K562 (cell line): Measurements from ENCODE around the gene OR2L5. TPM values are rescaled to one million over a fixed set of nuclear protein-coding genes. Genes with fewer than 3 reads are reported as not detected.
A peak's percentile ranks its signal among the peaks of the same experiment; 100 is the strongest.

ENCODE experiments used
- ATAC-seq: fragments of 200-7000 bp; cut with Tn5 transposase; 3 replicates; pipeline ENCODE4 v1.9.1; 2020; ENCODE audit warnings: moderate library complexity
- Bru-seq: library from RNA; stranded (reverse); fragments of 400-500 nt; gene quantifications from one replicate; lab custom pipeline; 2021; lab: Mats Ljungman, UMichigan
- BruChase-seq, 2 experiments: library from RNA; stranded (reverse); fragments of 400-500 nt; gene quantifications; one replicate each; lab custom pipeline; 2021; lab: Mats Ljungman, UMichigan
- BruUV-seq: library from RNA; stranded (reverse); fragments of 400-500 nt; replicated peaks from 2 replicates; lab custom pipeline; 2021; lab: Mats Ljungman, UMichigan
- CTCF ChIA-PET: fragments of 300-600 bp; formaldehyde crosslinking; extraction: SDS; loops from one replicate; lab custom pipeline; 2021; ENCODE audit warnings: low intra/inter-chr PET ratio; lab: Yijun Ruan, JAX
- POLR2A ChIA-PET: fragments of 300-600, 350-650 bp; sonication (Branson Sonifier 250); formaldehyde crosslinking; extraction: SDS; loops from one replicate; lab custom pipeline; 2021; ENCODE audit warnings: antibody characterized with exemption, inconsistent platforms; lab: Yijun Ruan, JAX
- DNase-seq, 4 experiments: peaks; one replicate each; pipeline versions ENCODE4 v3.0.0 to v3.0.0-alpha.2; 2011 to 2018; ENCODE audit warnings: low spot score in 3 of 4, mixed read lengths in 3 of 4; ENCODE audit errors: extremely low read depth in 1 of 4
- FAIRE-seq: peaks from 2 replicates; lab custom pipeline; 2011; peaks lifted over from hg19 to GRCh38; lab: Jason Lieb, UNC
- H2AFZ ChIP-seq: 2 replicates; pipeline ENCODE4 v1.6.0; 2011; ENCODE audit warnings: low read depth, low read length, control low read depth, inconsistent platforms
- H3K27ac ChIP-seq: fragments of 200-600 bp; 3 replicates; pipeline ENCODE4 v1.8.0; 2011; ENCODE audit warnings: low read depth, mild to moderate bottlenecking, control low read depth, inconsistent platforms, low read length, moderate library complexity, mixed read lengths; ENCODE audit errors: extremely low read depth
- H3K27me3 ChIP-seq, 2 experiments: fragments of 300-600 bp in 1 of 2; 2 replicates in 1 of 2; 3 replicates in 1 of 2; pipeline versions ENCODE4 v1.6.0 to v1.8.0; 2011; ENCODE audit warnings: inconsistent platforms in 2 of 2, low read length in 2 of 2, mild to moderate bottlenecking in 1 of 2, mixed read lengths in 1 of 2, moderate library complexity in 1 of 2; ENCODE audit not compliant: control insufficient read depth in 2 of 2, insufficient read depth in 2 of 2
- H3K36me3 ChIP-seq: fragments of 300-600 bp; 3 replicates; pipeline ENCODE4 v1.8.0; 2011; ENCODE audit warnings: mild to moderate bottlenecking, low read length, inconsistent platforms; ENCODE audit not compliant: control insufficient read depth, insufficient read depth
- H3K4me1 ChIP-seq, 2 experiments: fragments of 200-600 bp in 1 of 2; replicated peaks in 1 of 2; 2 replicates in 1 of 2; 3 replicates in 1 of 2; pipeline versions ENCODE4 v1.5.1 to v1.8.0; 2011; ENCODE audit warnings: inconsistent platforms in 2 of 2, low read length in 2 of 2, mild to moderate bottlenecking in 1 of 2, mixed read lengths in 1 of 2, moderate library complexity in 1 of 2; ENCODE audit not compliant: control insufficient read depth in 2 of 2, insufficient read depth in 2 of 2
- H3K4me2 ChIP-seq: 2 replicates; pipeline ENCODE4 v1.6.1; 2011; ENCODE audit warnings: low read length, control low read depth, inconsistent platforms, mixed read lengths; ENCODE audit not compliant: insufficient read depth
- H3K4me3 ChIP-seq: fragments of 200-600 bp; sonication (generic), shearing (Covaris generic); 2 replicates; pipeline ENCODE4 v1.5.1; 2016; ENCODE audit warnings: control low read depth, inconsistent platforms
- H3K79me2 ChIP-seq: fragments of 200-600 bp; 3 replicates; pipeline ENCODE4 v1.8.0; 2011; ENCODE audit warnings: low read length, inconsistent platforms; ENCODE audit not compliant: control insufficient read depth, insufficient read depth
- H3K9ac ChIP-seq, 2 experiments: 2 replicates each; pipeline versions ENCODE4 v1.6.0 to v1.6.1; 2011; ENCODE audit warnings: low read depth in 2 of 2, low read length in 2 of 2, control low read depth in 1 of 2, inconsistent platforms in 1 of 2, mild to moderate bottlenecking in 1 of 2, mixed read lengths in 1 of 2; ENCODE audit not compliant: insufficient read depth in 1 of 2
- H3K9me1 ChIP-seq: one replicate; pipeline ENCODE4 v1.6.0; 2011; ENCODE audit warnings: inconsistent platforms, mild to moderate bottlenecking, low read length, moderate library complexity; ENCODE audit not compliant: control insufficient read depth, insufficient read depth
- H3K9me3 ChIP-seq: replicated peaks from 2 replicates; pipeline ENCODE4 v1.5.1; 2011; ENCODE audit warnings: low read depth, low read length, inconsistent platforms; ENCODE audit not compliant: control insufficient read depth, insufficient read depth
- H4K20me1 ChIP-seq: replicated peaks from 2 replicates; pipeline ENCODE4 v1.6.1; 2011; ENCODE audit warnings: low read length, inconsistent platforms, mixed read lengths; ENCODE audit not compliant: control insufficient read depth, insufficient read depth
- CBX8 ChIP-seq: fragments of 200-600 bp; sonication (generic); IDR thresholded peaks from 2 replicates; pipeline ENCODE4 v1.6.1; 2012; ENCODE audit warnings: borderline replicate concordance, mixed run types, low read depth, mild to moderate bottlenecking, moderate library complexity, mixed read lengths, low read length, control low read depth, inconsistent platforms; ENCODE audit not compliant: poor library complexity, severe bottlenecking; ENCODE audit errors: extremely low read depth
- GATA2 ChIP-seq: sonication (generic); formaldehyde crosslinking; IDR thresholded peaks from 2 replicates; pipeline ENCODE4 v1.4.0; 2020; ENCODE audit warnings: mild to moderate bottlenecking, missing genetic modification reagents
- HIVEP1 ChIP-seq: fragments of 250-450 bp; sonication (Bioruptor Pico); IDR thresholded peaks from 2 replicates; pipeline ENCODE4 v1.4.0; 2020; ENCODE audit warnings: mild to moderate bottlenecking
- KLF13 ChIP-seq: fragments of 450-650 bp; IDR thresholded peaks from 2 replicates; pipeline ENCODE4 v1.6.1; 2016; ENCODE audit warnings: missing genetic modification characterization, low read depth, mild to moderate bottlenecking, missing compliant biosample characterization, moderate library complexity, borderline replicate concordance
- MECOM ChIP-seq: fragments of 250-450 bp; sonication (Bioruptor Pico); IDR thresholded peaks from 2 replicates; pipeline ENCODE4 v1.8.0; 2022; ENCODE audit warnings: inconsistent platforms
- NFRKB ChIP-seq: fragments of 450-650 bp; IDR thresholded peaks from 2 replicates; pipeline ENCODE4 v1.6.1; 2016; ENCODE audit warnings: low read depth
- PCBP1 ChIP-seq: fragments of 200-400 bp; formaldehyde crosslinking; IDR thresholded peaks from 2 replicates; pipeline ENCODE4 v1.6.1; 2018; ENCODE audit warnings: mild to moderate bottlenecking, low read depth, low read length; ENCODE audit not compliant: poor library complexity, severe bottlenecking
- RBM17 ChIP-seq: fragments of 200-400 bp; formaldehyde crosslinking; IDR thresholded peaks from 2 replicates; pipeline ENCODE4 v1.6.1; 2017; ENCODE audit warnings: low read depth, mild to moderate bottlenecking, low read length, borderline replicate concordance
- SIRT6 ChIP-seq: IDR thresholded peaks from one replicate; pipeline ENCODE4 v1.6.1; 2012; ENCODE audit warnings: low read depth, mild to moderate bottlenecking, control low read depth, inconsistent platforms, low read length, moderate library complexity
- SRSF7 ChIP-seq: fragments of 200-400 bp; formaldehyde crosslinking; optimal IDR thresholded peaks from 2 replicates; pipeline ENCODE3; 2017; ENCODE audit warnings: mild to moderate bottlenecking, low read depth, low read length
- TBL1XR1 ChIP-seq, 2 experiments: IDR thresholded peaks; 2 replicates each; pipeline ENCODE4 v1.6.1; 2012; ENCODE audit warnings: improper control_type of control experiment in 2 of 2, low read length in 2 of 2, mild to moderate bottlenecking in 1 of 2
- ZNF133 ChIP-seq: fragments of 250-450 bp; sonication (Bioruptor Pico); IDR thresholded peaks from 2 replicates; pipeline ENCODE4 v1.4.0; 2020; ENCODE audit warnings: mild to moderate bottlenecking
- WGBS: fragments of 100-300 bp; shearing (Covaris generic); methylation state at CpG from one replicate; pipeline ENCODE4 v1.1.6; 2016; ENCODE audit warnings: low coverage, mixed read lengths; ENCODE audit not compliant: insufficient coverage; ENCODE audit errors: missing lambda C conversion rate; 5-methylcytosine and 5-hydroxymethylcytosine counted together
- in situ Hi-C: fragments of 300-500 bp; cut with MboI; formaldehyde crosslinking; loops from 4 replicates; pipeline ENCODE4 v1.15.0; 2018; ENCODE audit warnings: inconsistent platforms, mixed read lengths
- intact Hi-C: fragments of 100-400 bp; cut with micrococcal nuclease; formaldehyde crosslinking; loops from 2 replicates; pipeline ENCODE4 v1.14.2; 2022
- long read RNA-seq, 3 experiments: library from polyadenylated mRNA in 2 of 3; library from RNA in 1 of 3; unstranded in 2 of 3; stranded (forward) in 1 of 3; transcript quantifications; one replicate each; pipeline ENCODE4 v2.0.0, GENCODE V29; 2019 to 2022
- polyA minus RNA-seq, 3 experiments: library from RNA; depleted of rRNA, polyadenylated mRNA; stranded (reverse); fragments of >200 nt; gene quantifications; 2 replicates each; pipeline ENCODE4 v1.2.3, GENCODE V29; 2011
- polyA plus RNA-seq, 8 experiments: library from polyadenylated mRNA; depleted of rRNA in 4 of 8; stranded (reverse) in 5 of 8; unstranded in 3 of 8; fragments of >200 nt; fragmentation: Nextera tagmentation in 2 of 8; fragmentation: Illumina TruSeq in 1 of 8; extraction: Ambion mirVana in 2 of 8; extraction: Trizol in 1 of 8; gene quantifications; 2 replicates each; pipeline versions ENCODE4 v1.2.1 to v1.2.3, GENCODE V29; 2011 to 2014; ENCODE audit warnings: inconsistent platforms in 1 of 8, missing spikeins in 1 of 8
- total RNA-seq, 7 experiments: library from RNA; depleted of rRNA in 6 of 7; stranded (reverse); fragments of >200 nt in 6 of 7; fragmentation: Illumina TruSeq in 2 of 7; extraction: Trizol in 2 of 7; gene quantifications; 2 replicates each; pipeline versions ENCODE4 v1.2.1 to v1.2.3, GENCODE V29; 2011 to 2021; ENCODE audit warnings: low replicate concordance in 1 of 7
- TF ChIP-seq, protein P1 (sequence below): sonication (generic); formaldehyde crosslinking; IDR thresholded peaks from 2 replicates; pipeline ENCODE4 v1.8.1; 2023; ENCODE audit warnings: missing genetic modification reagents, mild to moderate bottlenecking, borderline replicate concordance

OR2L5 gene, protein sequence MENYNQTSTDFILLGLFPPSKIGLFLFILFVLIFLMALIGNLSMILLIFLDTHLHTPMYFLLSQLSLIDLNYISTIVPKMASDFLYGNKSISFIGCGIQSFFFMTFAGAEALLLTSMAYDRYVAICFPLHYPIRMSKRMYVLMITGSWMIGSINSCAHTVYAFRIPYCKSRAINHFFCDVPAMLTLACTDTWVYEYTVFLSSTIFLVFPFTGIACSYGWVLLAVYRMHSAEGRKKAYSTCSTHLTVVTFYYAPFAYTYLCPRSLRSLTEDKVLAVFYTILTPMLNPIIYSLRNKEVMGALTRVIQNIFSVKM
- 0.39 TPM in 1 of 2 replicates, not detected in the other for total RNA-seq (2011; cell fraction: chromatin; rRNA removed; ENCODE audit: low replicate concordance)
- total RNA-seq (2011; cell fraction: nucleolus; rRNA removed): not detected in 2 replicates
- 0.51 and 0.53 TPM in 2 replicates for total RNA-seq (2011; cell fraction: nucleoplasm; rRNA removed)
- total RNA-seq (2014; rRNA removed) (not detected in 2 replicates), total RNA-seq (2014; rRNA removed; fragmentation: Illumina TruSeq; extraction: Trizol) (not detected in 2 replicates), total RNA-seq (2015; rRNA removed; fragmentation: Illumina TruSeq; extraction: Trizol) (not detected in 2 replicates), total RNA-seq (2021) (not detected in 2 replicates), polyA plus RNA-seq (2011; rRNA removed) (0.03 and 0.04 TPM in 2 replicates), polyA plus RNA-seq (2014; fragmentation: Illumina TruSeq; extraction: Trizol) (not detected in 2 replicates), polyA plus RNA-seq (2014; fragmentation: Nextera tagmentation; extraction: Ambion mirVana) (not detected), polyA plus RNA-seq (2014; rRNA removed) (not detected in 2 replicates), polyA minus RNA-seq (2011; rRNA and poly(A)+ RNA removed) (0.09 TPM in 1 of 2 replicates, not detected in the other), Bru-seq, nascent RNA (percentile 8 among the genes with signal in this experiment), BruChase-seq, experiment 1, labeled RNA remaining after a 2-hour chase (percentile 26 among the genes with signal in this experiment), BruChase-seq, experiment 2, labeled RNA remaining after a 6-hour chase (percentile 18 among the genes with signal in this experiment)
- polyA plus RNA-seq (2011; cell fraction: cytosol; rRNA removed): not detected in 2 replicates
- polyA plus RNA-seq (2011; cell fraction: nucleus; rRNA removed): 0.06 TPM in 2 replicates
- not detected in 2 replicates for polyA plus RNA-seq (2012)
- not detected in 2 replicates for polyA minus RNA-seq (2011; cell fraction: cytosol; rRNA and poly(A)+ RNA removed)
- 0.13 TPM in 1 of 2 replicates, not detected in the other for polyA minus RNA-seq (2011; cell fraction: nucleus; rRNA and poly(A)+ RNA removed)
- long read RNA-seq, experiment 1: 0 reads
- long read RNA-seq, experiment 2: 0 reads
- long read RNA-seq, experiment 3: 0 reads

DNA sequence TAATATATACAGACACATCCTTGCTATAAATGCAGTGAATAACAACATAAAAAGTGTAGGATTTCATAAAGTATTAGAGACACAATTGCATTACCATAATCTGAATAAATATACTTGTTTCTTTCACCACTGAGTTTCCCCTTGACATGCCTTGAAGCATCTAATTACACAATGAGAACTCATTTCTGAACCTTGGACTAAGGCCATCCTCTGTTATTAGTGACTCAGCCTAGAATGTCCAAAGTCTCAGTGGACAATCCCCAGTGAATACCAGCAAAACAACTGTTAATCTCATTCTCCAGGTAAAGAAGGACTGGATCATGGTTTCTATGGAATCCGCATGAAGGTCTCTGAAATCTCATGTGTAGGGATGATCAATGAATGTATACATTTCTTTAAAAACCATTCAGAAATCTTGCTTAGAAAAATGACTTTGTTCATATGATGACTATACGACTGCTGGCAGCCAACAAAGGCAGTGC is at the start of gene OR2L5:
TSS of gene OR2L5 (plus strand) at position 432 of the 482 bp plus-strand sequence. CDS start 8,288 bp downstream, outside the sequence.
- BruUV-seq: no TSS peak
- intact Hi-C loops: no loop called here
- Histone ChIP-seq H3K27me3 (no peaks in the 10 kb centered on the region), H3K79me2 (no peaks in the 10 kb centered on the region), H3K9ac (no peak within 1 kb of the TSS), H2AFZ (no peak within 1 kb of the TSS), H3K27ac (no peak within 1 kb of the TSS), H3K36me3 (no peaks in the 10 kb centered on the region), H3K4me3 (no peak within 1 kb of the TSS), H4K20me1 (no peaks in the 10 kb centered on the region), H3K9me3 (no peaks in the 10 kb centered on the region; the same call in 1 of the 2 replicates), H3K4me2 (no peak within 1 kb of the TSS), H3K4me1 (no peaks in the 10 kb centered on the region), H3K9me1 (no peaks in the 10 kb centered on the region)
- TF ChIP-seq KLF13 (tag): no peak
- TF ChIP-seq, protein P1, sequence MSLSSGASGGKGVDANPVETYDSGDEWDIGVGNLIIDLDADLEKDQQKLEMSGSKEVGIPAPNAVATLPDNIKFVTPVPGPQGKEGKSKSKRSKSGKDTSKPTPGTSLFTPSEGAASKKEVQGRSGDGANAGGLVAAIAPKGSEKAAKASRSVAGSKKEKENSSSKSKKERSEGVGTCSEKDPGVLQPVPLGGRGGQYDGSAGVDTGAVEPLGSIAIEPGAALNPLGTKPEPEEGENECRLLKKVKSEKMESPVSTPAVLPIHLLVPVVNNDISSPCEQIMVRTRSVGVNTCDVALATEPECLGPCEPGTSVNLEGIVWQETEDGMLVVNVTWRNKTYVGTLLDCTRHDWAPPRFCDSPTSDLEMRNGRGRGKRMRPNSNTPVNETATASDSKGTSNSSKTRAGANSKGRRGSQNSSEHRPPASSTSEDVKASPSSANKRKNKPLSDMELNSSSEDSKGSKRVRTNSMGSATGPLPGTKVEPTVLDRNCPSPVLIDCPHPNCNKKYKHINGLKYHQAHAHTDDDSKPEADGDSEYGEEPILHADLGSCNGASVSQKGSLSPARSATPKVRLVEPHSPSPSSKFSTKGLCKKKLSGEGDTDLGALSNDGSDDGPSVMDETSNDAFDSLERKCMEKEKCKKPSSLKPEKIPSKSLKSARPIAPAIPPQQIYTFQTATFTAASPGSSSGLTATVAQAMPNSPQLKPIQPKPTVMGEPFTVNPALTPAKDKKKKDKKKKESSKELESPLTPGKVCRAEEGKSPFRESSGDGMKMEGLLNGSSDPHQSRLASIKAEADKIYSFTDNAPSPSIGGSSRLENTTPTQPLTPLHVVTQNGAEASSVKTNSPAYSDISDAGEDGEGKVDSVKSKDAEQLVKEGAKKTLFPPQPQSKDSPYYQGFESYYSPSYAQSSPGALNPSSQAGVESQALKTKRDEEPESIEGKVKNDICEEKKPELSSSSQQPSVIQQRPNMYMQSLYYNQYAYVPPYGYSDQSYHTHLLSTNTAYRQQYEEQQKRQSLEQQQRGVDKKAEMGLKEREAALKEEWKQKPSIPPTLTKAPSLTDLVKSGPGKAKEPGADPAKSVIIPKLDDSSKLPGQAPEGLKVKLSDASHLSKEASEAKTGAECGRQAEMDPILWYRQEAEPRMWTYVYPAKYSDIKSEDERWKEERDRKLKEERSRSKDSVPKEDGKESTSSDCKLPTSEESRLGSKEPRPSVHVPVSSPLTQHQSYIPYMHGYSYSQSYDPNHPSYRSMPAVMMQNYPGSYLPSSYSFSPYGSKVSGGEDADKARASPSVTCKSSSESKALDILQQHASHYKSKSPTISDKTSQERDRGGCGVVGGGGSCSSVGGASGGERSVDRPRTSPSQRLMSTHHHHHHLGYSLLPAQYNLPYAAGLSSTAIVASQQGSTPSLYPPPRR (CRISPR knock-in tag): no peak
- no peak for TF ChIP-seq SRSF7
- no peak for TF ChIP-seq RBM17
- no peak for TF ChIP-seq CBX8
- TF ChIP-seq TBL1XR1 (IDR thresholded peaks at IDR 0.05; ENCODE audit: low read length in 2 of 2): no peak
- TF ChIP-seq NFRKB: no peak
- TF ChIP-seq PCBP1: no peak
- TF ChIP-seq SIRT6: no peak
- TF ChIP-seq HIVEP1: no peak
- no peak for TF ChIP-seq MECOM
- no peak for TF ChIP-seq GATA2 (CRISPR knock-in tag)
- TF ChIP-seq ZNF133 (CRISPR knock-in tag): no peak
- in situ Hi-C loops: no loop called here
- FAIRE-seq (no peak), ATAC-seq (no peak), DNase-seq (no peak)
- ChIA-PET POLR2A (no interaction called here), CTCF (no interaction called here)
- WGBS: 0% methylated on average over 2 of the region's 2 CpGs
